ENCODE data around the gene DPF3. TPM values are rescaled to one million over a fixed set of nuclear protein-coding genes. Genes with fewer than 3 reads are reported as not detected.

The DPF3 gene
- total and polyA plus RNA-seq, 2 of the 13 experiments (the other 11 are each of a cell fraction or from before 2014, with no cell fraction given), result 0.09 to 0.60 TPM

DNA sequence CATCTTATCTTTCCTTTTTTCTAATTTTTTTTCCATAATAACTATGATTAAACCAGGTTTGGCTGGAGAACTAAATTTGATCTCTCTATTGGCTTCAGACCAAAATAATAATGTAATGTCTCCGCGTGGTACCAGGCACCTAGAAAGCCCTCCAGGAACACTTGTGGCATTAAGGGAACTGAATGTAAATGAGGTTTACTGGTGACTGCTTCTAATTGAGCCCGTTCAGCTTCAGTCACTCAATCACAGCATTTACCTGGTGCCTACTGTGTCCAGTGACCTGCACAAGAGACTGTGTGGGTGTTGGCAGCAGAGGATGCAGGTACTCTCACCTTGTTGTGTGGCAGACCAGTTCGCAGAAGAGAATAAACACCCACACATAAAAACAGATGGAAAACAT lies 302.5 kb downstream of the DPF3 start:
- H3K4me3 ChIP-seq (replicated peaks in 1 of 3; ENCODE audit: insufficient read depth in 1 of 3, low read depth in 2 of 3, low read length in 3 of 3), result no peak overlapping the region
- H3K27ac ChIP-seq (ENCODE audit: extremely low read length, insufficient read depth, low read length), result no peak overlapping the region
- ATAC-seq (no peak), DNase-seq (ENCODE audit: low spot score) (no peak), FAIRE-seq (no peak)
- intact Hi-C loops (cut with micrococcal nuclease; ENCODE audit: unreplicated experiment), result no loop called here
- H2AFZ ChIP-seq (ENCODE audit: low read length), result no peak overlapping the region
- ChIA-PET CTCF (ENCODE audit: low intra/inter-chr PET ratio, low total read pairs) (no interaction called here), POLR2A (no interaction called here)
- H3K27me3 ChIP-seq (ENCODE audit: control insufficient read depth in 1 of 2, insufficient read depth in 2 of 2, low read length in 2 of 2), result peaks cover 0 to 5% of the 10 kb centered on the region in 2 experiments; a peak in 1 of 5 replicates
- H3K4me2 ChIP-seq (ENCODE audit: low read depth, low read length), result no peak overlapping the region
- no peak for TF ChIP-seq ZNF24 (IDR thresholded peaks at IDR 0.05)
- TF ChIP-seq RFX1 (IDR thresholded peaks at IDR 0.05), result no peak
- TF ChIP-seq MIER2 (CRISPR knock-in tag; IDR thresholded peaks at IDR 0.05), result no peak
- TF ChIP-seq, protein P1, sequence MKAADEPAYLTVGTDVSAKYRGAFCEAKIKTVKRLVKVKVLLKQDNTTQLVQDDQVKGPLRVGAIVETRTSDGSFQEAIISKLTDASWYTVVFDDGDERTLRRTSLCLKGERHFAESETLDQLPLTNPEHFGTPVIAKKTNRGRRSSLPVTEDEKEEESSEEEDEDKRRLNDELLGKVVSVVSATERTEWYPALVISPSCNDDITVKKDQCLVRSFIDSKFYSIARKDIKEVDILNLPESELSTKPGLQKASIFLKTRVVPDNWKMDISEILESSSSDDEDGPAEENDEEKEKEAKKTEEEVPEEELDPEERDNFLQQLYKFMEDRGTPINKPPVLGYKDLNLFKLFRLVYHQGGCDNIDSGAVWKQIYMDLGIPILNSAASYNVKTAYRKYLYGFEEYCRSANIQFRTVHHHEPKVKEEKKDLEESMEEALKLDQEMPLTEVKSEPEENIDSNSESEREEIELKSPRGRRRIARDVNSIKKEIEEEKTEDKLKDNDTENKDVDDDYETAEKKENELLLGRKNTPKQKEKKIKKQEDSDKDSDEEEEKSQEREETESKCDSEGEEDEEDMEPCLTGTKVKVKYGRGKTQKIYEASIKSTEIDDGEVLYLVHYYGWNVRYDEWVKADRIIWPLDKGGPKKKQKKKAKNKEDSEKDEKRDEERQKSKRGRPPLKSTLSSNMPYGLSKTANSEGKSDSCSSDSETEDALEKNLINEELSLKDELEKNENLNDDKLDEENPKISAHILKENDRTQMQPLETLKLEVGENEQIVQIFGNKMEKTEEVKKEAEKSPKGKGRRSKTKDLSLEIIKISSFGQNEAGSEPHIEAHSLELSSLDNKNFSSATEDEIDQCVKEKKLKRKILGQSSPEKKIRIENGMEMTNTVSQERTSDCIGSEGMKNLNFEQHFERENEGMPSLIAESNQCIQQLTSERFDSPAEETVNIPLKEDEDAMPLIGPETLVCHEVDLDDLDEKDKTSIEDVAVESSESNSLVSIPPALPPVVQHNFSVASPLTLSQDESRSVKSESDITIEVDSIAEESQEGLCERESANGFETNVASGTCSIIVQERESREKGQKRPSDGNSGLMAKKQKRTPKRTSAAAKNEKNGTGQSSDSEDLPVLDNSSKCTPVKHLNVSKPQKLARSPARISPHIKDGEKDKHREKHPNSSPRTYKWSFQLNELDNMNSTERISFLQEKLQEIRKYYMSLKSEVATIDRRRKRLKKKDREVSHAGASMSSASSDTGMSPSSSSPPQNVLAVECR (CRISPR knock-in tag; IDR thresholded peaks at IDR 0.05; ENCODE audit: borderline replicate concordance), result no peak
- no peak for TF ChIP-seq ZNF510 (CRISPR knock-in tag; IDR thresholded peaks at IDR 0.05; ENCODE audit: low read depth)
- TF ChIP-seq, protein P2, sequence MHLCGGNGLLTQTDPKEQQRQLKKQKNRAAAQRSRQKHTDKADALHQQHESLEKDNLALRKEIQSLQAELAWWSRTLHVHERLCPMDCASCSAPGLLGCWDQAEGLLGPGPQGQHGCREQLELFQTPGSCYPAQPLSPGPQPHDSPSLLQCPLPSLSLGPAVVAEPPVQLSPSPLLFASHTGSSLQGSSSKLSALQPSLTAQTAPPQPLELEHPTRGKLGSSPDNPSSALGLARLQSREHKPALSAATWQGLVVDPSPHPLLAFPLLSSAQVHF (CRISPR knock-in tag; IDR thresholded peaks at IDR 0.05), result no peak
- no peak for TF ChIP-seq WIZ (CRISPR knock-in tag; IDR thresholded peaks at IDR 0.05)
- no peak for TF ChIP-seq MBNL3 (CRISPR knock-in tag; conservative IDR thresholded peaks at IDR 0.05)
- no peaks in the 10 kb centered on the region for H3K36me3 ChIP-seq (replicated peaks in 1 of 2; ENCODE audit: control insufficient read depth in 1 of 2, insufficient read depth in 2 of 2, low read length in 2 of 2)
- no peaks in the 10 kb centered on the region for H3K79me2 ChIP-seq (ENCODE audit: insufficient read depth, low read length)
- BruUV-seq (replicated peaks), result no TSS peak
- no peaks in the 10 kb centered on the region for H3K4me1 ChIP-seq (ENCODE audit: insufficient read depth, low read length)
- H3K9me3 ChIP-seq (ENCODE audit: low read length), result no peaks in the 10 kb centered on the region
- no peaks in the 10 kb centered on the region for H4K20me1 ChIP-seq (ENCODE audit: insufficient read depth, low read length)
- no peak overlapping the region for H3K9ac ChIP-seq (ENCODE audit: insufficient read depth, low read depth, low read length)
- WGBS (ENCODE audit: low lambda C conversion rate), result 44% methylated on average over 4 of the region's 4 CpGs
- in situ Hi-C loops (cut with HindIII; ENCODE audit: extremely low pct_ligation_motif_present, low pct_unique_long_range_greater_than_20kb), result no loop called here
